Stimulated activated CD8-positive, alpha-beta memory T cell treated with anti-CD3 and anti-CD28 coated beads, Interleukin-7, amount 100 ng/mL, for 1 hour (primary cell): ENCODE measurements around the gene ZNF329.

ENCODE experiments used
- DNase-seq, 2 donors: peaks; one replicate each; pipeline ENCODE4 v3.0.0-alpha.2; 2020; ENCODE audit warnings: low read depth in 2 of 2

ZNF329 gene

DNA sequence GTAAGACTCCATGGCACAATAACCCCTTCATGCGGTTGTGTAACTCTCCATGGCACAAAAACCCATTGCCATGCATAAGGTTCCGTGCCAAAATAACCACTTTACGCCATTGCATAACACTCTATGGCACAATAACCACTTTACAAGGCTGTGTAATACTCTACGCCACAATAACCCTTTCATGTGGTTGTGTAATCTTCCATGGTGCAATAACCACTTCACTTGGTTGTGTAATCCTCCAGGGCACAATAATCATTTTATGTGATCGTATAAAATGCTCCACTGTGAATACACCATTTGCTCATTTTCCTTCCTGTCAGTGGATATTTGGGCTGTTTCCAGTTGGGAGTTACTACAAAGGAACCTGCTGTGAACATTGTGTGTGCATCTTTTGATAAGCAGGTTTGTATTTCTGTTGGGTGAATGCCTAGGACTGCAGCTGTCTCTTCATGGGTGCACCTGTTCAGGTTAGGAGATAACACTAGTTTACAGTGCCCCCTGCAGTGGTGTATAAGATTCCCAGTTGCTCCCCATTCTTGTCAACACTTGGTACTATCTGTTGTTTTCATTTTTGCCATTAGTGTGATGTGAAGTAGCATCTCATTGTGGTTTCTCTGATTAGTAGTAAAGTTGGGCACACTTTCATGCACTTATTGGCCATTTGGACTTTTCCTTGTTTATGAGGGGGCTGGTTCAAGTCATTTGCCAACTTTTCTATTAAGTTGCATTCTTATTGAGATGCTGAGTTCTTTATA, 31.4 kb downstream of the ZNF329 start:
- no peak for DNase-seq

GRCh38 chr19:58117841-58118575, 32.6 kb downstream of the ZNF329 start:
- DNase-seq = no peak

- DNase-seq = no peak
These were observed 42.1 kb downstream of the ZNF329 start for GRCh38 chr19:58108546-58108817.

DNA sequence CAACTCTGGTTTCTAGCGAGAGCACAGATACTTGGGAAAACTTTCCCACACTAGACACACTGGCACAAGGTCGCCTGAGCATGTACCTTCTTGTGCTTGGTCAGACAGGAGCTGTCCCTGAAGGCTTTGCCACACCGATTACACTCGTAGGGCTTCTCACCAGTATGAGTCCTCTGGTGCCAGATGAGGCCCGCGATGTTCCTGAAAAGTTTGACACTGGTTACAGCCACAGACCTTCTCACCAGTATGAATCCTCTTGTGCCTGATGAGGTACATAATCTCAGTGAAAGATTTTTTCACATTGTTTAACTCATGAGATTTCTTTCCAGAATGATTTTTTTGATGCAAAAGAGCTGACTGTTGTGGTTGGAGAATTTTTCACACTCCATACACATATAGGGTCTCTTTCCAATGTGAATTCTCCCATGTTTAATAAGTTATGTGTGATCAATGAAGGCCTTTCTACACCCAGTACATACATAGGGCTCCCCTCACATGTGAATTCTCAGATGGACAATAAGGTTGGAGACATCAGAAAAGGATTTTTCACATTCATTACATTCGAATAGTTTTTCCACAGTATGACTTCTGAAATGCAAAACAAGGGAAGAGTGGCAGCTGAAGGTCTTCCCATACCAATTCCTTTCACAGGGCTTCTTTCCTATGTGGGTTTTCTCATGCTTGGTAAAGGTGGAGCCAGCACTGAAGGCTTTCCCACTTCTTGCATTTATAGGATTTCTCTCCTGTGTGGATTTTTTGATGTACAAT, 42.6 kb downstream of the ZNF329 start:
- no peak for DNase-seq

DNA sequence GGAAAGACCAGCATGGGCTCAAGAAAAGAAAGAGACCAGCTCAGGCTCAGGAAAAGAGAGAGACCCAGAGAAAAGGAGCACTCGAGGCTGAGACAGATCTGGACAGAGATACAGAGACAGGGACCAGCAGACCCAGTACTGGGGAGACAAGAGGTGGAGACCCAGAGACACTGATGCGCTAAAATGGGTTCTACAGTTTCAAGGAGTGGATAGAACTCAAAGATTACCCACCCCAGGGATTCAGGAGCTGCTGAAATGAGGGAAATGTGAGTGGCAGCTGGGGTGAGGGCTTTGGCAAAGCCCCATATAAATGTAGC, 51.9 kb downstream of the ZNF329 start:
- DNase-seq = no peak

GRCh38 chr19:58097781-58098681, 52.6 kb downstream of the ZNF329 start, which contains the start of gene ZSCAN18:
Gene ZSCAN18 (minus strand): TSS chr19:58098231. CDS start chr19:58090267, 7,964 bp downstream.
- DNase-seq = peak; percentile 94 to 95

DNA sequence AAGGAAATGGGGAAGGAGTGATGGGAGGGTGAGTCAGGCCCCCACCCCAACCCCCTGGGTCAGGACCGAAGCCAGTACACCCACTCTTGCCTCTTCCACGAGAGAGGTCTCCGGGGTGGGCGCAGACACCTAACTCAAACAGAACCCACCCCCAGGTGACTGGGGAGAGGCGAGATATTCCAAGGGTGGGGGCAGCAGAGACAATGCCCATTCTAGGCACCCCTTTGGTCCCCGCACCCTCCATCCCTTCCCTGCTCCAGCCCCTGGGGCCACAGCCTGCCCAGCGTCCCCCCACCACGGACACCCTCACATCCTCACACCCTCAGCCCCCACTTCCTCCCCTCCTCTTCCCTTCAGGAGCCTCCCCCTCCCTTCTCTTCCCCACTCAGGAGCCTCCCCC, 53.2 kb downstream of the ZNF329 start:
- no peak for DNase-seq

- no peak for DNase-seq
These were observed 53.7 kb downstream of the ZNF329 start for GRCh38 chr19:58096884-58097283.

- no peak for DNase-seq
These were observed 55.3 kb downstream of the ZNF329 start for GRCh38 chr19:58095328-58095727.

- DNase-seq = no peak
These were observed 57.5 kb downstream of the ZNF329 start for GRCh38 chr19:58093071-58093470.

DNA sequence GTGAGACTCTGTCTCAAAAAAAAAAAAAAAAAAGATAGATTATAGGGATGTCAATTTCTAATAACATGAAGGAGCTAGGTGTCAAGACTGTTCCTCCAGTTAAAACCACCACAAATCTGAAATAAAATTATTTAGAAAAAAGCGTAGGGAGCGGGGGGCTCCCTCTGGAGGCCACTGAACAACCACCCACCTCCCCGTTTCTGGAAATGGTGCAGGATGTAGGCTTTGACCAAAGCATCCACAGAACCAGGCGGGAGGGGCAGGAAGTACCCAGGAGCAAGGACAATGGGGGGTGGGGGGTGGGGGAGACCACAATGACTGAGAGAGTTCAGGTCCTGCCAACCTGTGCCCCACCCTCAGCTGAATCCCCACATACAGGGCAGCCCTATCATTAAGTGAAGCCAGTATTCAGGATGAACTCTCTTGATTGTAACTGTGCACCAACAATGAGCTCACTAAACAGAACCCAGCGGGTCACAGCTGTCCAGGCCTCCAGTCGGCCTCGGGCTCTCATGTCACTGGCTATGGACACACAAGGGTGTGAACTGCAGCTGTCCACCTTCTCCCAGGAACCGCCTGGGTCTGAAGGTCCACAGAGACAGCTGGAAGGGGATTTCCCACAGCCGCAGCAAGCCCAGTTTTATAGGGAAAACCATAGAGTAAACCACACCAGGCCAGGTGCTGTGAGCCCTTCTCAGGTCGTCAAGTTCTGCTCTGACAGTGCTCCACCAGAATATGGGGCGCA, 59.2 kb downstream of the ZNF329 start:
- no peak for DNase-seq

DNA sequence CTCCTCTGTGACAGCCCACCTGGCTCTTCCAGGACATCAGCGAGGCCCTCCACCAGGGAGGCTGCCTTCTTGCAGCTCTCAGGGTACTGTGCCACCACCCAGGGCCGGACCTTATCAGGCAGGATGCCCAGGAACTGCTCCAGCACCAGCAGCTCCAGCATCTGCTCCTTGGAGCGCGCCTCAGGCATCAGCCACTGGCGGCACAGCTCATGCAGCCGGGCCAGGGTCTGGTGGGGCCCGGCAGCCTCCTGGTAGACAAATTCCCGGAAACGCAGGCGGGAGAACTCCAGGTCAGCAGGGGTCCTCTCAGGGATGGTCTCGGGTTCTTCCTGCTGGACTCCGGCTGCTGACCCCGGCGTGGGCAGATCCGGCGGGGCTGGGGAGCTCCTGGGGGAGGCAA, 60.7 kb downstream of the ZNF329 start:
- no peak for DNase-seq

GRCh38 chr19:58088521-58089052, 62.0 kb downstream of the ZNF329 start:
- DNase-seq = no peak

DNA sequence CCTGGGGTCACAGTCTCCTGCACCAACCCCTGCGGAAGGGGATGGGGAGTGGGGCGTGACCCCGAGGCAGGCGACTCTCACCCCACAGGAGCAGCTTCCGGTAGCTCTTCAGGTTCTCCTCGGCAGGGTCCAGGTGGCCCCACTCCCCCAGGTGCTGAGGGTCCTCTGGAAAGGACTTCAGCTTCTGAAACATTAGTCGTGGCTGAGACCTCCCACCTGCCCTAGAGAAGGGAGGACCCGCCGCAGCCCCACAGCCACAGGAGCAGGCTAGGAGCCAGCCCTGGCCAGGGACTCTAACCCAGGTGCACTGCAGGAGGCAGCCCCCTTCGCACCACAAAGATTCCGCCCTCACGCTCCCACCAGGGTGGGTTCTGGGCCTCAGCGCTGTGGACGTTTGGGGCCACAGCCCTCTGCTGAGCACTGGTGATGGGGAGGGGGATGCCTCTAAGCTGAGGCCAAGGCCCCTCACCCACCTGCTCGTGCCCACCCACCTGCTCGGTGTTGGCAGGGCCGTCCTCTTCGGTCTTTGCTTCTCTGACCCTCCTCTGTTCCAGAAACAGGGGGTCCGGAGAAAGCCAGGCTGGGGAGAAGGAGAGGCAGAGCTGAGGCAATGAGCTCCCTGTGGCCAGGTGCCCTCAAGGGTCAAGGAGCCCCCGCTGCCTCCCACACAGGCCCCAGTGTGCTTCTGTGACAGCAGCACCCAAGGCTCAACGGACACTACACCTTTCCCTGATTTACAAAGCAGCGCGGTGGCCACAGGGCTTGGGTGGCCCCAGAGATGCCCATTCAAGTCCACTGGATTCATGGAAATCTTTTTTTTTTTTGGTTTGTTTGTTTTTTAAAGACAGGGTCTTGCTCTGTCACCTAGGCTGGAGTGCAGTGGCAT, 63.5 kb downstream of the ZNF329 start:
- no peak for DNase-seq

DNA sequence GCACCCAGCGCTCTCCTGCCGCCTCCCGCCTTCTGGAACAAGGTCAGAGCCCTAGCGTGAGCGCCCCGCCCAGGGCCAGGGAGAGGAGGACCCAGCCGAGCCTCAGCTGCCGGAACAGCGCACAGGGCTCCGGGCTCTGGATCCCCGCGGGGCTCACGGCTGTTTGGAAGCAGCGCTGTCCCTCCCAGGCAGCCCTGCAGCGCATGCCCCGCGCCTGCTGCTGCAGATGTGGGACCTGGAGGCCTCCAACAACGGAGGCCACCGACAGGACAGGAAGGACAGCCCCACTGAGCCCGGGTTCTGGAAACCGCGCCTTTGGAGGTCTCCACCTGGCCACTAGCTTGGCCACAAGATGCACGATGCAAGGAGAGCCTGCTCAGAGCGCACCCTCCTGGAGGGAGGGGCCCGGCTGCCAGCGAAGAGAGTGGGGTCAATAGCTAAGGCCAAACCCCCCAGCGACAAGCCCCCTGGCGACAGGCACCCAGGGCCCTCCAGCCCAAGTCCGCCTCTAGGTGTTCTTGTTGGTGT, 65.2 kb downstream of the ZNF329 start:
- DNase-seq = no peak

GRCh38 chr19:58084596-58085347, 65.8 kb downstream of the ZNF329 start:
- no peak for DNase-seq

- DNase-seq = no peak
These were observed 67.6 kb downstream of the ZNF329 start for GRCh38 chr19:58083021-58083420.

GRCh38 chr19:58079792-58080191, 70.8 kb downstream of the ZNF329 start:
- no peak for DNase-seq
